K562 (cell line): Measurements from ENCODE around the gene PSMD14. TPM values are rescaled to one million over a fixed set of nuclear protein-coding genes. Genes with fewer than 3 reads are reported as not detected.

Source experiments
- ARID1B ChIP-seq: fragments of 450-650 bp; IDR thresholded peaks from 2 replicates; pipeline ENCODE4 v1.6.1; 2016; ENCODE audit warnings: antibody characterized with exemption, mild to moderate bottlenecking, inconsistent platforms
- C11orf30 ChIP-seq: fragments of 450-650 bp; IDR thresholded peaks from 2 replicates; pipeline ENCODE4 v1.6.1; 2016; ENCODE audit warnings: low read depth, mild to moderate bottlenecking
- CLOCK ChIP-seq: fragments of 250-450 bp; sonication (Bioruptor Pico); IDR thresholded peaks from 2 replicates; pipeline ENCODE4 v1.4.0; 2020; ENCODE audit warnings: mild to moderate bottlenecking, moderate library complexity, borderline replicate concordance
- EHMT2 ChIP-seq: fragments of 450-650 bp; IDR thresholded peaks from 2 replicates; pipeline ENCODE4 v1.6.1; 2018; ENCODE audit warnings: antibody characterized with exemption
- ESRRA ChIP-seq: fragments of 450-650 bp; IDR thresholded peaks from 2 replicates; pipeline ENCODE4 v1.6.1; 2014; ENCODE audit warnings: low read depth, mild to moderate bottlenecking, moderate library complexity, borderline replicate concordance
- ETV5 ChIP-seq: sonication (generic); formaldehyde crosslinking; IDR thresholded peaks from 2 replicates; pipeline ENCODE4 v1.4.0; 2020; ENCODE audit warnings: low read depth, mild to moderate bottlenecking, missing genetic modification reagents
- FOXK2 ChIP-seq, 2 experiments: fragments of 450-650 bp; IDR thresholded peaks in 1 of 2; conservative IDR thresholded peaks in 1 of 2; 2 replicates each; pipeline ENCODE4 v1.6.1; 2016; ENCODE audit warnings: low read depth in 2 of 2, mild to moderate bottlenecking in 1 of 2
- KLF13 ChIP-seq: fragments of 450-650 bp; IDR thresholded peaks from 2 replicates; pipeline ENCODE4 v1.6.1; 2016; ENCODE audit warnings: missing genetic modification characterization, low read depth, mild to moderate bottlenecking, missing compliant biosample characterization, moderate library complexity, borderline replicate concordance
- MCM7 ChIP-seq, 2 experiments: fragments of 450-650 bp; IDR thresholded peaks; 2 replicates each; pipeline ENCODE4 v1.6.1; 2016 to 2018
- MEIS2 ChIP-seq: fragments of 450-650 bp; IDR thresholded peaks from 2 replicates; pipeline ENCODE4 v1.6.1; 2014; ENCODE audit warnings: mild to moderate bottlenecking; ENCODE audit not compliant: partially characterized antibody
- RBM22 ChIP-seq: fragments of 200-400 bp; formaldehyde crosslinking; IDR thresholded peaks from 2 replicates; pipeline ENCODE4 v1.6.1; 2018; ENCODE audit warnings: low read length, low read depth; ENCODE audit not compliant: poor library complexity, severe bottlenecking
- SIX5 ChIP-seq, 2 experiments: IDR thresholded peaks; 2 replicates each; pipeline ENCODE4 v1.6.1; 2011; ENCODE audit warnings: low read length in 2 of 2, borderline replicate concordance in 1 of 2, low read depth in 1 of 2, mild to moderate bottlenecking in 1 of 2, moderate library complexity in 1 of 2; ENCODE audit not compliant: insufficient read depth in 1 of 2
- SMC3 ChIP-seq: conservative IDR thresholded peaks from 2 replicates; pipeline ENCODE4 v1.6.1; 2011; ENCODE audit warnings: low read depth, low read length, improper control_type of control experiment; ENCODE audit not compliant: insufficient read depth
- ZKSCAN1 ChIP-seq: fragments of 150-350 bp; IDR thresholded peaks from 2 replicates; pipeline ENCODE4 v1.6.1; 2016; ENCODE audit warnings: low read depth, low read length
- ZNF436 ChIP-seq: fragments of 250-450, 450-650 bp; sonication (Bioruptor Pico); formaldehyde crosslinking; IDR thresholded peaks from 2 replicates; pipeline ENCODE4 v1.7.0; 2020; ENCODE audit warnings: mild to moderate bottlenecking
- polyA plus RNA-seq, 8 experiments: library from polyadenylated mRNA; depleted of rRNA in 4 of 8; stranded (reverse) in 5 of 8; unstranded in 3 of 8; fragments of >200 nt; fragmentation: Nextera tagmentation in 2 of 8; fragmentation: Illumina TruSeq in 1 of 8; extraction: Ambion mirVana in 2 of 8; extraction: Trizol in 1 of 8; gene quantifications; 2 replicates each; pipeline versions ENCODE4 v1.2.1 to v1.2.3, GENCODE V29; 2011 to 2014; ENCODE audit warnings: inconsistent platforms in 1 of 8, missing spikeins in 1 of 8
- total RNA-seq, 7 experiments: library from RNA; depleted of rRNA in 6 of 7; stranded (reverse); fragments of >200 nt in 6 of 7; fragmentation: Illumina TruSeq in 2 of 7; extraction: Trizol in 2 of 7; gene quantifications; 2 replicates each; pipeline versions ENCODE4 v1.2.1 to v1.2.3, GENCODE V29; 2011 to 2021; ENCODE audit warnings: low replicate concordance in 1 of 7
- TF ChIP-seq, protein P1 (sequence below), 3 experiments: IDR thresholded peaks in 2 of 3; conservative IDR thresholded peaks in 1 of 3; 2 replicates each; pipeline ENCODE4 v1.5.1; 2011 to 2012; ENCODE audit warnings: low read length in 3 of 3, mild to moderate bottlenecking in 3 of 3, control low read depth in 2 of 3, improper control_type of control experiment in 1 of 3, inconsistent platforms in 1 of 3, low read depth in 1 of 3, mixed read lengths in 1 of 3, moderate library complexity in 1 of 3; ENCODE audit not compliant: insufficient read depth in 2 of 3
- TF ChIP-seq, protein P2 (sequence below): sonication (generic); formaldehyde crosslinking; IDR thresholded peaks from 2 replicates; pipeline ENCODE4 v1.4.0; 2020; ENCODE audit warnings: mild to moderate bottlenecking, missing genetic modification reagents
- TF ChIP-seq, protein P3 (sequence below): fragments of 250-450 bp; sonication (Bioruptor Pico); IDR thresholded peaks from 2 replicates; pipeline ENCODE4 v1.6.1; 2021; ENCODE audit warnings: mild to moderate bottlenecking

PSMD14 gene
- total and polyA plus RNA-seq, 9 of the 15 experiments (the other 6 are each of a cell fraction or from before 2014, with no cell fraction given) = 151 to 515 (median 228) TPM

- TF ChIP-seq ARID1B = peak; percentile 36; the same call in 1 of the 2 replicates
- peak; percentile 30 for TF ChIP-seq MEIS2
- TF ChIP-seq, protein P1, sequence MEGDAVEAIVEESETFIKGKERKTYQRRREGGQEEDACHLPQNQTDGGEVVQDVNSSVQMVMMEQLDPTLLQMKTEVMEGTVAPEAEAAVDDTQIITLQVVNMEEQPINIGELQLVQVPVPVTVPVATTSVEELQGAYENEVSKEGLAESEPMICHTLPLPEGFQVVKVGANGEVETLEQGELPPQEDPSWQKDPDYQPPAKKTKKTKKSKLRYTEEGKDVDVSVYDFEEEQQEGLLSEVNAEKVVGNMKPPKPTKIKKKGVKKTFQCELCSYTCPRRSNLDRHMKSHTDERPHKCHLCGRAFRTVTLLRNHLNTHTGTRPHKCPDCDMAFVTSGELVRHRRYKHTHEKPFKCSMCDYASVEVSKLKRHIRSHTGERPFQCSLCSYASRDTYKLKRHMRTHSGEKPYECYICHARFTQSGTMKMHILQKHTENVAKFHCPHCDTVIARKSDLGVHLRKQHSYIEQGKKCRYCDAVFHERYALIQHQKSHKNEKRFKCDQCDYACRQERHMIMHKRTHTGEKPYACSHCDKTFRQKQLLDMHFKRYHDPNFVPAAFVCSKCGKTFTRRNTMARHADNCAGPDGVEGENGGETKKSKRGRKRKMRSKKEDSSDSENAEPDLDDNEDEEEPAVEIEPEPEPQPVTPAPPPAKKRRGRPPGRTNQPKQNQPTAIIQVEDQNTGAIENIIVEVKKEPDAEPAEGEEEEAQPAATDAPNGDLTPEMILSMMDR (IDR thresholded peaks at IDR 0.05 in 2 of 3, conservative IDR thresholded peaks at IDR 0.05 in 1 of 3; ENCODE audit: insufficient read depth in 2 of 3, low read depth in 1 of 3, low read length in 3 of 3) = peak in 1 of 3 experiments; percentile 22; a peak in 1 of 6 replicates
- 0 out of 2 replicates have a peak, but pooled peaks have one; percentile 30 for TF ChIP-seq ZNF436
- peak; percentile 20; the same call in 1 of the 2 replicates for TF ChIP-seq EHMT2
- peak; percentile 93 for TF ChIP-seq ETV5 (CRISPR knock-in tag)
- 0 out of 2 replicates have a peak, but pooled peaks have one; percentile 29 for TF ChIP-seq CLOCK (CRISPR knock-in tag)
- TF ChIP-seq ESRRA = 0 out of 2 replicates have a peak, but pooled peaks have one; percentile 36
- no peak for TF ChIP-seq MCM7 (IDR thresholded peaks at IDR 0.05)
- TF ChIP-seq, protein P2, sequence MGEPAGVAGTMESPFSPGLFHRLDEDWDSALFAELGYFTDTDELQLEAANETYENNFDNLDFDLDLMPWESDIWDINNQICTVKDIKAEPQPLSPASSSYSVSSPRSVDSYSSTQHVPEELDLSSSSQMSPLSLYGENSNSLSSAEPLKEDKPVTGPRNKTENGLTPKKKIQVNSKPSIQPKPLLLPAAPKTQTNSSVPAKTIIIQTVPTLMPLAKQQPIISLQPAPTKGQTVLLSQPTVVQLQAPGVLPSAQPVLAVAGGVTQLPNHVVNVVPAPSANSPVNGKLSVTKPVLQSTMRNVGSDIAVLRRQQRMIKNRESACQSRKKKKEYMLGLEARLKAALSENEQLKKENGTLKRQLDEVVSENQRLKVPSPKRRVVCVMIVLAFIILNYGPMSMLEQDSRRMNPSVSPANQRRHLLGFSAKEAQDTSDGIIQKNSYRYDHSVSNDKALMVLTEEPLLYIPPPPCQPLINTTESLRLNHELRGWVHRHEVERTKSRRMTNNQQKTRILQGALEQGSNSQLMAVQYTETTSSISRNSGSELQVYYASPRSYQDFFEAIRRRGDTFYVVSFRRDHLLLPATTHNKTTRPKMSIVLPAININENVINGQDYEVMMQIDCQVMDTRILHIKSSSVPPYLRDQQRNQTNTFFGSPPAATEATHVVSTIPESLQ (CRISPR knock-in tag) = no peak; the same call in 1 of the 2 replicates
- peak; percentile 85 for TF ChIP-seq RBM22
- peak; percentile 95 for TF ChIP-seq C11orf30
- TF ChIP-seq, protein P3, sequence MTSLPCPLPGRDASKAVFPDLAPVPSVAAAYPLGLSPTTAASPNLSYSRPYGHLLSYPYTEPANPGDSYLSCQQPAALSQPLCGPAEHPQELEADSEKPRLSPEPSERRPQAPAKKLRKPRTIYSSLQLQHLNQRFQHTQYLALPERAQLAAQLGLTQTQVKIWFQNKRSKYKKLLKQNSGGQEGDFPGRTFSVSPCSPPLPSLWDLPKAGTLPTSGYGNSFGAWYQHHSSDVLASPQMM = no peak
- TF ChIP-seq FOXK2 (conservative IDR thresholded peaks at IDR 0.05 in 1 of 2, IDR thresholded peaks at IDR 0.05 in 1 of 2; ENCODE audit: low read depth in 2 of 2) = peak; percentile 83 to 88
- peak; percentile 48; the same call in 1 of the 2 replicates for TF ChIP-seq ZKSCAN1
- peak; percentile 11; the same call in 1 of the 2 replicates for TF ChIP-seq KLF13 (tag)
- TF ChIP-seq SIX5 (IDR thresholded peaks at IDR 0.05; ENCODE audit: borderline replicate concordance in 1 of 2, insufficient read depth in 1 of 2, low read depth in 1 of 2, low read length in 2 of 2) = peak in 1 of 2 experiments; percentile 4; a peak in 1 of 4 replicates
- TF ChIP-seq SMC3 = no peak
Observed at GRCh38 chr2:161308178-161308955, at the start of gene PSMD14 (continued).
